H1 (cell line): ENCODE data around the gene PRRT4. TPM values are rescaled to one million over a fixed set of nuclear protein-coding genes. Genes with fewer than 3 reads are reported as not detected.

Source experiments
- FOSL1 ChIP-seq: IDR thresholded peaks from 2 replicates; pipeline ENCODE4 v1.6.1; 2011; ENCODE audit warnings: mild to moderate bottlenecking, low read depth, low read length, moderate library complexity; ENCODE audit not compliant: insufficient read depth
- SAP30 ChIP-seq: fragments of 300-600 bp; sonication (generic); IDR thresholded peaks from 2 replicates; pipeline ENCODE4 v1.7.1; 2012; ENCODE audit warnings: low read length, moderate library complexity, mild to moderate bottlenecking, inconsistent platforms; ENCODE audit not compliant: insufficient read depth, insufficient replicate concordance
- polyA plus RNA-seq, 7 experiments: library from polyadenylated mRNA; depleted of rRNA in 3 of 7; stranded (reverse) in 5 of 7; unstranded in 2 of 7; fragments of >200 nt in 5 of 7; fragments of 200-250 nt in 2 of 7; gene quantifications; 1 replicate in 5 of 7; 2 replicates in 1 of 7; 4 replicates in 1 of 7; pipeline versions ENCODE4 v1.2.1 to v1.2.3, GENCODE V29; 2011 to 2013; ENCODE audit warnings: missing spikeins in 2 of 7, mixed read lengths in 2 of 7
- total RNA-seq: library from RNA; stranded (reverse); fragmentation: NEBNext Ultra II Directional; extraction: Animal tissue kit (Norgen Biotek cat#: 25700); gene quantifications from 2 replicates; pipeline ENCODE4 v1.2.1, GENCODE V29; 2021

Gene PRRT4
- total and polyA plus RNA-seq, 2 of the 8 experiments (the other 6 are each of a cell fraction or from before 2014, with no cell fraction given), result 0.34 to 1.0 TPM

GRCh38 chr7:128343554-128344430 lies 17.7 kb downstream of the PRRT4 start, which contains the start of gene RBM28 (continued):
- TF ChIP-seq SAP30, result peak; percentile 84
- no peak for TF ChIP-seq FOSL1
- TF ChIP-seq, all 59 proteins: peak for 32
